HepG2 (cell line): ENCODE measurements around the gene KLHL5. TPM values are rescaled to one million over a fixed set of nuclear protein-coding genes. Genes with fewer than 3 reads are reported as not detected.

Experiments used
- ATF7 ChIP-seq, 2 experiments: fragments of 450-650 bp in 1 of 2; sonication (generic) in 1 of 2; formaldehyde crosslinking in 1 of 2; IDR thresholded peaks; 2 replicates each; pipeline versions ENCODE4 v1.4.0 to v1.6.1; 2016 to 2020; ENCODE audit warnings: antibody characterized with exemption in 1 of 2, mild to moderate bottlenecking in 1 of 2, missing genetic modification reagents in 1 of 2
- BCL6 ChIP-seq: IDR thresholded peaks from 2 replicates; pipeline ENCODE4 v1.6.1; 2016; ENCODE audit warnings: missing genetic modification reagents, missing compliant biosample characterization
- DZIP1 ChIP-seq: sonication (generic); formaldehyde crosslinking; IDR thresholded peaks from 2 replicates; pipeline ENCODE4 v1.5.0; 2020; ENCODE audit warnings: mild to moderate bottlenecking, missing genetic modification reagents
- HMG20A ChIP-seq: IDR thresholded peaks from 2 replicates; pipeline ENCODE4 v1.6.1; 2016; ENCODE audit warnings: borderline replicate concordance
- MLLT10 ChIP-seq: sonication (generic); formaldehyde crosslinking; IDR thresholded peaks from 2 replicates; pipeline ENCODE4 v1.4.0; 2020; ENCODE audit warnings: missing genetic modification reagents
- NCOR1 ChIP-seq: fragments of 200-600 bp; sonication (generic); IDR thresholded peaks from 2 replicates; pipeline ENCODE4 v1.7.0; 2017; ENCODE audit warnings: antibody characterized with exemption, low read length, borderline replicate concordance
- RCOR2 ChIP-seq: IDR thresholded peaks from 2 replicates; pipeline ENCODE4 v1.6.1; 2016; ENCODE audit warnings: missing biosample characterization, missing genetic modification reagents
- SMAD3 ChIP-seq: sonication (generic); formaldehyde crosslinking; IDR thresholded peaks from 2 replicates; pipeline ENCODE4 v1.4.0; 2020; ENCODE audit warnings: missing genetic modification reagents
- SNAPC4 ChIP-seq: sonication (generic); formaldehyde crosslinking; IDR thresholded peaks from 2 replicates; pipeline ENCODE4 v1.4.0; 2020; ENCODE audit warnings: mild to moderate bottlenecking, missing genetic modification reagents
- THAP11 ChIP-seq: IDR thresholded peaks from 2 replicates; pipeline ENCODE4 v1.6.1; 2016; ENCODE audit warnings: missing biosample characterization, missing genetic modification reagents
- ZBTB20 ChIP-seq: sonication (generic); formaldehyde crosslinking; IDR thresholded peaks from 2 replicates; pipeline ENCODE4 v1.8.1; 2023; ENCODE audit warnings: missing genetic modification reagents, low read depth, mild to moderate bottlenecking, borderline replicate concordance
- ZNF318 ChIP-seq: sonication (generic); formaldehyde crosslinking; IDR thresholded peaks from 2 replicates; pipeline ENCODE4 v1.4.0; 2020; ENCODE audit warnings: mild to moderate bottlenecking, missing genetic modification reagents
- polyA plus RNA-seq, 8 experiments: library from polyadenylated mRNA; depleted of rRNA in 3 of 8; stranded (reverse) in 7 of 8; unstranded in 1 of 8; fragments of >200 nt; fragmentation: Illumina TruSeq in 4 of 8; extraction: Trizol in 4 of 8; gene quantifications; 2 replicates each; pipeline versions ENCODE4 v1.2.1 to v1.2.3, GENCODE V29; 2011 to 2016; ENCODE audit warnings: low read depth in 4 of 8, missing spikeins in 1 of 8, mixed read lengths in 1 of 8; ENCODE audit not compliant: insufficient read depth in 1 of 8
- total RNA-seq, 5 experiments: library from RNA; depleted of rRNA; stranded (reverse); fragments of >200 nt; fragmentation: Illumina TruSeq; extraction: Trizol; gene quantifications; 2 replicates each; pipeline ENCODE4 v1.2.3, GENCODE V29; 2016; ENCODE audit warnings: low read depth in 1 of 5

Gene KLHL5
- total and polyA plus RNA-seq, 2 of the 13 experiments (the other 11 are each of a cell fraction or from before 2014, with no cell fraction given), result 36.2 to 38.7 TPM

- TF ChIP-seq ZNF318 (CRISPR knock-in tag) (no peak), SNAPC4 (peak; percentile 37; the same call in 1 of the 2 replicates), SMAD3 (CRISPR knock-in tag) (peak; percentile 51; the same call in 1 of the 2 replicates), HMG20A (peak; percentile 88; the same call in 1 of the 2 replicates), DZIP1 (no peak), BCL6 (CRISPR knock-in tag) (peak; percentile 64), ATF7 (IDR thresholded peaks at IDR 0.05) (peak; percentile 48), ATF7 (CRISPR knock-in tag; IDR thresholded peaks at IDR 0.05) (no peak), ZBTB20 (CRISPR knock-in tag) (0 out of 2 replicates have a peak, but pooled peaks have one; percentile 48), MLLT10 (CRISPR knock-in tag) (no peak), THAP11 (CRISPR knock-in tag) (0 out of 2 replicates have a peak, but pooled peaks have one; percentile 41), NCOR1 (peak; percentile 49; the same call in 1 of the 2 replicates), RCOR2 (CRISPR knock-in tag) (peak; percentile 77)
Observed at GRCh38 chr4:39043058-39043860, 18.8 kb upstream of the KLHL5 start (continued).
